ENCODE data around the gene ERVFRD-1.
A peak's percentile ranks its signal among the peaks of the same experiment; 100 is the strongest.

Gene ERVFRD-1

GRCh38 chr6:11055127-11055627 lies 56.3 kb downstream of the ERVFRD-1 start:
- no peak for DNase-seq (ENCODE audit: low spot score)
- FAIRE-seq = peak; percentile 28

- FAIRE-seq = no peak
- DNase-seq (ENCODE audit: low spot score) = no peak
Observed at GRCh38 chr6:11054722-11055121, 56.8 kb downstream of the ERVFRD-1 start.

GRCh38 chr6:11053307-11053706 lies 58.2 kb downstream of the ERVFRD-1 start:
- DNase-seq (ENCODE audit: low spot score) (no peak), FAIRE-seq (no peak)

Data from RCC 7860 (cell line).